Smooth muscle cell (in vitro differentiated cells): Measurements from ENCODE around the gene RGS7. TPM values are rescaled to one million over a fixed set of nuclear protein-coding genes. Genes with fewer than 3 reads are reported as not detected.

ENCODE experiments used
- DNase-seq: peaks from one replicate; lab custom pipeline; 2025; ENCODE audit not compliant: unreplicated experiment; lab: John Stamatoyannopoulos, UW
- H2AFZ ChIP-seq: fragments of 200-600 bp; sonication (generic); 2 replicates; pipeline ENCODE4 v1.6.0; 2016; ENCODE audit warnings: antibody characterized with exemption, low read depth, mild to moderate bottlenecking
- H3F3A ChIP-seq: fragments of 200-600 bp; sonication (generic); 2 replicates; pipeline ENCODE4 v1.6.0; 2017; ENCODE audit warnings: antibody characterized with exemption, low read depth
- H3K27ac ChIP-seq: fragments of 200-600 bp; sonication (generic); 2 replicates; pipeline ENCODE4 v1.5.1; 2016; ENCODE audit warnings: low read depth, mild to moderate bottlenecking
- H3K27me3 ChIP-seq: fragments of 200-600 bp; sonication (generic); 2 replicates; pipeline ENCODE4 v1.6.1; 2016; ENCODE audit warnings: low read depth, mild to moderate bottlenecking
- H3K36me3 ChIP-seq: fragments of 200-600 bp; sonication (generic); 2 replicates; pipeline ENCODE4 v1.5.1; 2016; ENCODE audit warnings: low read depth
- H3K4me1 ChIP-seq: fragments of 200-600 bp; sonication (generic); 2 replicates; pipeline ENCODE4 v1.5.1; 2016; ENCODE audit warnings: low read depth
- H3K4me2 ChIP-seq: fragments of 200-600 bp; sonication (generic); 2 replicates; pipeline ENCODE4 v1.6.0; 2016; ENCODE audit warnings: mild to moderate bottlenecking
- H3K4me3 ChIP-seq: fragments of 200-600 bp; sonication (generic); 2 replicates; pipeline ENCODE4 v1.5.1; 2016; ENCODE audit warnings: mild to moderate bottlenecking
- H3K79me2 ChIP-seq: fragments of 200-600 bp; sonication (generic); 2 replicates; pipeline ENCODE4 v1.6.0; 2016; ENCODE audit warnings: low read depth, mild to moderate bottlenecking
- H3K9ac ChIP-seq: fragments of 200-600 bp; sonication (generic); 2 replicates; pipeline ENCODE4 v1.6.0; 2016; ENCODE audit warnings: low read depth
- H3K9me3 ChIP-seq: fragments of 200-600 bp; sonication (generic); replicated peaks from 2 replicates; pipeline ENCODE4 v1.5.1; 2016; ENCODE audit warnings: low read depth
- H4K20me1 ChIP-seq: fragments of 200-600 bp; sonication (generic); 2 replicates; pipeline ENCODE4 v1.6.0; 2016; ENCODE audit warnings: low read depth
- CTCF ChIP-seq: fragments of 200-600 bp; sonication (generic); IDR thresholded peaks from 2 replicates; pipeline ENCODE4 v1.5.1; 2017; ENCODE audit warnings: borderline replicate concordance, mild to moderate bottlenecking, antibody characterized with exemption; ENCODE audit not compliant: insufficient read depth, poor library complexity, severe bottlenecking
- WGBS: methylation state at CpG from one replicate; pipeline ENCODE4 v1.1.7; 2016; ENCODE audit warnings: low lambda C conversion rate; 5-methylcytosine and 5-hydroxymethylcytosine counted together
- polyA plus RNA-seq: library from polyadenylated mRNA; unstranded; fragments of >200 nt; fragmentation: Nextera tagmentation; extraction: Ambion mirVana; gene quantifications from 2 replicates; pipeline ENCODE4 v1.2.1, GENCODE V29; 2016
- total RNA-seq: library from RNA; depleted of rRNA; stranded (reverse); fragments of >200 nt; gene quantifications from 2 replicates; pipeline ENCODE4 v1.2.3, GENCODE V29; 2014

RGS7 gene
- total and polyA plus RNA-seq, 2 experiments from 2014 or later, result 0.16 TPM; not detected in 1

GRCh38 chr1:241265428-241265827 lies 91.6 kb downstream of the RGS7 start:
- Histone ChIP-seq H3K79me2 (no peaks in the 10 kb centered on the region), H3K4me1 (no peaks in the 10 kb centered on the region), H3K27ac (no peak overlapping the region), H3K9me3 (no peaks in the 10 kb centered on the region), H3F3A (no peaks in the 10 kb centered on the region), H3K9ac (no peak overlapping the region), H4K20me1 (no peaks in the 10 kb centered on the region), H3K4me3 (no peak overlapping the region), H3K4me2 (no peak overlapping the region), H2AFZ (no peak overlapping the region), H3K27me3 (no peaks in the 10 kb centered on the region), H3K36me3 (no peaks in the 10 kb centered on the region)
- no peak for TF ChIP-seq CTCF
- DNase-seq, result no peak
- 81% methylated on average over 2 of the region's 2 CpGs for WGBS

DNA sequence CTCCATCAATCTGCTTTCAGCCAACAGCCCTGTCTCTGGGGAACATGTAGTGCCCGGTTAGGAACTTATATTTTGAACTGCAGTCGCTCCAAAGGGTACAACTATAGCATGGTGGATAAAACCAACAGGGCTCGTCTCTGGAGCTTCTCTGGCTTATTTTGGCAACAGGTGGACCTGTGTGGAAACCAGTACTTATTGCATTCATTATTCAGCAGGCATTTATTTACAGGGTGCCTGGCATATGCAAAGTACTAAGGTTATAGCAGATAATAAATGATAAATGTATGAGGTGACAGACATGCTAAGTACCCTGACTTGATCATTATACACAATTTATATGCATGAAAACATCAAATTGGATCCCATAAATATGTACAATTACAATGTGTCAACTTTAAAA lies 93.7 kb downstream of the RGS7 start:
- no peaks in the 10 kb centered on the region for H3K9me3 ChIP-seq
- DNase-seq, result no peak
- H3K4me1 ChIP-seq, result no peaks in the 10 kb centered on the region
- no peak overlapping the region for H2AFZ ChIP-seq
- no peaks in the 10 kb centered on the region for H3K27me3 ChIP-seq
- no peaks in the 10 kb centered on the region for H3K79me2 ChIP-seq
- no peak for TF ChIP-seq CTCF
- H3K4me3 ChIP-seq, result no peak overlapping the region
- no peaks in the 10 kb centered on the region for H4K20me1 ChIP-seq
- no peaks in the 10 kb centered on the region for H3F3A ChIP-seq
- no peak overlapping the region for H3K4me2 ChIP-seq
- no peaks in the 10 kb centered on the region for H3K36me3 ChIP-seq
- no peak overlapping the region for H3K27ac ChIP-seq
- no peak overlapping the region for H3K9ac ChIP-seq
- WGBS, result 75% methylated on average over 3 of the region's 3 CpGs

DNA sequence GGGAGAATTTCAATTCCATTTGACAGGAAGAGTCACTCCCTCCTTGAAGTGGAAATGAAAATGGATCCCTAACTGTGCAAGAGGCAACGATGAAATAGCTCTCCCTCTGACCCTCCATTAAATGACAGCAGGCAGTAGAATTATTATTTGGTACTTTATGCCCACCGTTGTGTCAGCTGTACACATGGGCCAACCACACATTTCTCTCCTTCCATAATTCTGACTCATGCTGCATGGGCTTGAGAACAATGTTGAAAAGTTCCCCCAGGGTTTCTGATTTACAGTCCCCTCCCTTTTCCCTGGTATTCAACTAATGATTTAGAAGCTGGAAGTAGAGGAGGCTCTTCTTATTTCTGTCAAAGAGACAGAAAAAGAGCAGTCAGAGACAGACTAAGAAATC lies 103.5 kb downstream of the RGS7 start:
- no peaks in the 10 kb centered on the region for H3F3A ChIP-seq
- H3K27ac ChIP-seq, result no peak overlapping the region
- no peaks in the 10 kb centered on the region for H3K4me1 ChIP-seq
- no peak overlapping the region for H3K4me3 ChIP-seq
- no peaks in the 10 kb centered on the region for H3K9me3 ChIP-seq
- H3K9ac ChIP-seq, result no peak overlapping the region
- WGBS, result 70% methylated on average over 2 of the region's 2 CpGs
- H3K36me3 ChIP-seq, result no peaks in the 10 kb centered on the region
- no peaks in the 10 kb centered on the region for H4K20me1 ChIP-seq
- TF ChIP-seq CTCF, result no peak
- H3K4me2 ChIP-seq, result no peak overlapping the region
- H3K27me3 ChIP-seq, result no peaks in the 10 kb centered on the region
- no peak for DNase-seq
- H3K79me2 ChIP-seq, result no peaks in the 10 kb centered on the region
- H2AFZ ChIP-seq, result no peak overlapping the region

DNA sequence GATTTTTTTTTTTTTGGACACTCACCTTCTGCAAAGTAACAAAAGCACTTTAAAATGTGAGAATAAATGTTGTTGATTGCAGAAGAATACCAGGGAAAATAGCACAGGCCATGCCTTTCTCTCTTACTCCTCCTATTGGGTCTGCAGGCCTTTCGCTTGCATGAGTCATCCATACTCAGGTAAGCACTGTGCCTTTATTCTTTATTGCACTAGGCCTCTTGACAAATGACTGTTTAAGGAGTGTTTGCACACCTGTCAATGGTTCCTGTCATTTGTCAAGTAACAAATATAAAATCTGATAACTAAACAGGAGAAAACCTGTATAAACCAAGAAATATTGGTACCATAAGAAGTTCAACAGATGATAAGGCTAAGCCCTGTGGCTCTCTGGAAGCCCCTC lies 106.5 kb downstream of the RGS7 start:
- Histone ChIP-seq H3K9ac (no peak overlapping the region), H3F3A (no peaks in the 10 kb centered on the region), H3K36me3 (no peaks in the 10 kb centered on the region), H4K20me1 (no peaks in the 10 kb centered on the region), H3K9me3 (no peaks in the 10 kb centered on the region), H3K4me2 (no peak overlapping the region), H3K27me3 (no peaks in the 10 kb centered on the region), H3K79me2 (no peaks in the 10 kb centered on the region), H3K4me1 (no peaks in the 10 kb centered on the region), H2AFZ (no peak overlapping the region), H3K4me3 (no peak overlapping the region), H3K27ac (no peak overlapping the region)
- no peak for TF ChIP-seq CTCF
- DNase-seq, result no peak
- 73% methylated on average over 1 of the region's 1 CpG for WGBS
